HG02610 (cell line): ENCODE measurements around the gene MRRF.
"Not testable (repeated sequence)": the region's sequence is repeated elsewhere in the genome, so short reads cannot be mapped to it uniquely, and the experiment has no call there.

Experiments
- ATAC-seq: cut with Tn5 transposase; IDR thresholded peaks from one replicate; pipeline ENCODE4 v1.9.1; 2021; ENCODE audit warnings: mild to moderate bottlenecking, moderate library complexity; ENCODE audit not compliant: unreplicated experiment

Gene MRRF

DNA sequence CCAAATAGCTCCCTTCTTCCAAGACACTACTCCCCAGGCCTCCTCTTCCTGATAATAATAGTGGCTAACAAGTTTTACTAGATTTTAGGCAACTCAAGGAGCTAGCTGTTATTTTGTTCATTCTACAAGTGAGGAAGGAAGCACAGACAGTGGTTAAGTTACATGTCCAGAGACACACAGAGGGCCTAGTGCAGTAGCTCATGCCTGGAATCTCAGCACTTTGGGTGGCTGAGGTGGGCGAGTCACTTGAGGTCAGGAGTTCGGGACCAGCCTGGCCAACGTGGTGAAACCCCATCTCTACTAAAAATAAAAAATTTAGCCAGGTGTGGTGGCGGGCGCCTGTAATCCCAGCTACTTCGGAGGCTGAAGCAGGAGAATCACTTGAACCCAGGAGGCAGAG lies 65.8 kb downstream of the MRRF start:
- not testable (repeated sequence) for ATAC-seq

DNA sequence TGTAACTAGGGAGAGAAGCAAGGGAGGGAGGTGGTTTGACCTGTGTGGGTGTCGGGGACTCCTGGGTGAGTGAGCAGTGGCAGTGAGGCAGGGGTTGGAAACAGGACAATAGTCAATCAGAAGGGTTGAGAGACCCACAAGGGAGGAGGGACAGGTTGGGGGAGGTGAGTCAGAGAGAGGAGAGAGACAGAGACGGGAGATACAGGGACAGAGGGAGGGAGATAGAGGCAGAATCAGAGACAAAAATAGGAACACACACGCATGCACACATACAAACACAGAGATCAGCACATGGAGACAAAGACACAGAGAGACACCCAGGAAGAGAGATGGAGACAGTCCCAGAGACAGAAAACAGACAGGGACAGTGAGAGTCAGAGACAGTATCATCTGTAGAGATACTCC lies 66.8 kb downstream of the MRRF start:
- ATAC-seq, result no peak

DNA sequence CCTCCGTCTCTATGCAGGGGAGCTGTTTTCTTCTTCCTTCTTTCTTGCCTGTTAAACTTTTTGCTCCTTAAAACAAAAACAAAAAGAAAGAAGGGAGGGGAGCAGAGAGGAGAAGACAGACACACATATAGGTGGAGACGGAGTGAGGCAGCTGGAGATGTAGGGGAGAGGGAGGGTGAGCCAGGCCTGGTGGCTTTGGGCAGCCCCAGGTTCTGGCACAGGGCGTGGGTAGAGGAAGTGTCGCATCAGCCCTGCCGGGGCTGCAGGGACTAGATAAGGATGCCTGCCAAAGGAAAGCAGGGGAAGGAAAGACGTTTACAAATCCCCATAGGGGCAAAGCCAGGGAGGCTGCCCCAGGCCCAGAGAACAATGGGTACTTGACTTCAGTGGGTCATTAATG lies 67.4 kb downstream of the MRRF start:
- ATAC-seq, result peak; percentile 54

DNA sequence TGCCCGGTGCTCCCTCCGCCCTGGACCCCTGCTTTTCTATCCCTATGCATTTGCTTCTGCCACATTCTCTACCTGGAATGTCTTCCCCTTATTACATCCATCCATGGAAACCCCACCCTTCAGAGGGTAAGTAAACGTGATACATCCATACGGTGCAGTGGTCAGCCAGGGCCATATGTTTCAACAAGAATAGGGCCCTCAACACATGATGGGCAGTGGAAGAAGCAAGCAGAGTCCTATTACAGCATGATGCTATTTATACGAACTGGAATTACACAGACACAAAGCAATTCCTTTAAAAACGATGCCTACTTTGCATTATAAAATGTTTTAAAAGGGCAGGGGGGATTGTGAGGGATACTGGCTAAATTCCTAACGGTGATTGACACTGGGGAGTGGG lies 68.0 kb downstream of the MRRF start:
- ATAC-seq, result no peak

DNA sequence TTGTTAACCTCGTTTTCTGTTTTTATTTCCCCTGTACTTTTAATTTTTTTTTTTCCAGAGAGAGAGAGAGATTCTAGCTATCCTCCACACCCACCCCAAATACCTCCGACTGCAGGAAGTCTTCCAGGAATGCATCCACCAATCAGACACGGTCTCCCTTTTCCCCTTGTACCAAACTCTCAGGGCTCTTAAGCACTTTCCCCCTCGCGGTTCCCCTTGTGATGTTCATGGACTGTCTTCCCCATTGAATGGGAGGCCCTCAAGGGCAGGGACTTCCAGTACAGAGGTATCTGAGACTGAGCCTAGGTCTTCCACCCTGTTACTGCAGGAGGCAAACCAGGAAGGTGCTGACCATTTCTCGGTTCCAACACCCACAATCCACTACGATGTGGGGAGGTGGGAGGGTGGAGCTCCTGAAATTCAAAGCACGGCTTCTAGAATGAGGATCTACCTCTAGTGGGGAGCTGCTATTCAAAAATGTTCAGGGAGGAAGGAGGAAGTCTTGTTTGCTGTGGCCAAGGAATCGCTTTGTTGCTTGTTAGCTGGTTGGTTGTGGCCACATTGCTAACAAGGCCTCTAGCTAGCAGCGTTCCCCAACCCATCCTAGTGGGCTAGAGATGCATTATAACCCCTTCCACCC lies 68.6 kb downstream of the MRRF start:
- ATAC-seq, result no peak

DNA sequence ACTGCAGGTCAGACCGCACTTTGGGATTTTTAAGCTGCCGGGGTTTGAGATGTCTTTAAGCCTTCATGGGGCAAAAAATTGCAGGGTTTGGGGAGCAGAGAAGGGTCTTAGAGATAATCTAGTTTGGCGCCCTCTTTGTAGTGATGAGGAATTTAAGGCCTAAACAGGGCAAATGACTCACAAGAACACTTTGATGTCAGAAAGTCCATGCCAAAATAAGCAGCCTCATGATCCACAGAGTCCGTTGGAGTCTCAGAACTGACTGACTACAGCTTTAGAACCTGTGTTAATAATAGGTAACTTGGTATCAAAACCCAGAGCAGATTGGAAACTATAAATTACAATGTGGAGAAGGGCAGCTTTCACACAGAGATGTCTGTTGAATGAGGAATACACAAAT lies 70.2 kb downstream of the MRRF start:
- ATAC-seq, result no peak

DNA sequence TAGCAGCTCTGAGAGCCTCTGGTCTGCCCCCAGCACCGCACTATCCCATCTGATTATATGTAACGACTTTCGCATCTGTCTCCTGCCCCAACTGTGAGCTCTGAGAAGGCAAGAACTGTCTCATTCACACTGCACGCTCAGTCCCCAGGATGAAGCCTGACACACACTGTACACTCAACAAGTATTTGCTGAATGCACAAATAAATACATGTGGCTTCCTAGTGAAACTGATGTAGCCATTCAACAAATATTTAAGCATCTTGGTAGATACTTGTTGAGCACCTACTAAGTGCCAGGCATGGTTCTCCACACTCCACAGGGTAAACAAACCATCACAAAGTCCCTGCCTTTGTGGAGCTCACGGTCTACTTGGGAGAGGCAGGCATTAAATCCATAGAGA lies 71.5 kb downstream of the MRRF start:
- no peak for ATAC-seq

DNA sequence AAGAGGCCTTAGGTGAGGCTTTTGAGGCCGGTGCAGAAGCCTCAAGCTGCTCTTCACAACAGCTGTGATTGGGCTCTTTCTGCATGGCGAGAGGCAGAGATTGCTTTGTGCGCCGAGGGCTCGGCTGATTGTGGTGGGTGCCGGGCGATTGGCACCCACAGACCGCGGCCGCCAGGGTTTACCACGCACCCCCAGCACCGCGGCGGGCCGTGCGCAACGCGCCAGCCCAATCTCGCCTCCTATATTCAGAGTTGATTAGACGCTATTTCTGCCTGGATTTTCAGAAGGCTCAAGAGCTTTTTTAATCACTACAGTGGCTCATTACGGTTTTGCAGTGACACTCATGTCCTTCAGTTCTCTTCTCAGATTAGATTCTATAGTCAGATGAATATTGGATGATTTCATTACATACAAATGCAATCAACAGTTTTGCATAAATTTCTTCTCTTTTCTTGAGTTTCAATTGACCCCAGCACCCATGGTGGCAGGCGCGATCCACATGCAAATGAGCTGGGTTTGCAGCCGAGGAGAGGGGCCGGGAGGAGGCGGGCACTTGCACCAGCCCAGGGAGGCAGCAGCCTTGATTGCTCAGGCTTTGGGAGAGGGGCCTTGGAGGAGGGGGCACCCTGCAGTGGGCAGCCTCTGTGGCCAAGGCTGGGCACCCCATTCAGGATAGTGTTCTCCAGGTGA lies 72.3 kb downstream of the MRRF start:
- no peak for ATAC-seq

DNA sequence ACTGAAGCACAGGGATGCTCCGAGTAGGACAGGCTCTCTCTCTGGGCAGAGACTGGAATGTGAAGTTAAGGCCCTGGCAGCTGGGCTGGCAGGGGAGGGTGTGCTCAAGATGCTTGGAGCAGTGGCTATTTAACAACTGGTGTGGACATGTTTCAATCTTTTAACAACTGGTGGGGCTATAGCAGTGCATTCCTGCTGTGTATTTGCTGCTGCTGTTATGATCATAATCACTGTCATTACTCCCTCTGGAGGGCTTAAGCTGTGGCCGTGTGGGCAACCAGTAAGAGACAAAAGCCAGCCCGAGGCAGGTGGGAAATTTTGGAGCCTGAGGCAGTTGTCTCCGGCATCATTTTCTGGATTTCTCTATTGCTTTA lies 72.9 kb downstream of the MRRF start:
- no peak for ATAC-seq

DNA sequence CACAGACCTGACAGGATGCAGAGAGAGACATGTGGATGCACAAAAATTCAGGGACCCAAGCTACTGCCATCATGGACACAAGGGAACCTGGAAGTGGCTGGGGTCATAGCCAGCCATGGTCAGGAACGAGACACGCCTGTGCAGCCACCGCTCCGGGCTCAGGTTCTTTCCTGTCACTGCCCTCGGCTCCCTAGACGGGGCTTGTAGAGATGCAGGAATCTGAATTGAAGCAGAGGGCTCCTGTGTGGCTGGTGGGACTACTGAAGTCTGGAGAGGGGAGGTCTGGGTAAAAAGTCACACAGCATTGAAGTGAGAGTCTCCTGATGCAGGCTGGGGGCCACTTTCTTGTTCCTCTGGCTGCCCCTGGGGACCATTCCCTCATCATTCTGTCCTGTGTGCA lies 73.9 kb downstream of the MRRF start:
- ATAC-seq, result no peak

DNA sequence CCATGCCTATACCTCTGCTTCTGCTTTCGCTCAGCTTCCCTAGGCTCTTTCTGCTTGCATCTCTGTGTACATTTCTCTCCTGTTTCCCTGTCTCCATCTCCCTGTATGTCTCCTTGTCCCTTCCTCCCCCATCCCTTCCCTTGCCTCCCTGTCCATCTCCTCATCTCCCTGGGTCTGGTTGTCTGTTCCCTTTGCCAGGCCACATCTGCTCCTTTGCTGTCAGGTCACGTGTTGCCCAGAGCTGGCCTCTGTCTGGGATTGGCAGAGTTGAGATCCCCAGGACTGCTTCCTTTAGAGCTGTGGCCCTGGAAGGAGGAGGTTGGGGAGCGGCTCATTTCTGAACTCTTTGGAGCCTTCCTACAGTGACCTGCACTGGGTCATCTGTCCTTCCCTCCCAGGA lies 74.3 kb downstream of the MRRF start:
- no peak for ATAC-seq

DNA sequence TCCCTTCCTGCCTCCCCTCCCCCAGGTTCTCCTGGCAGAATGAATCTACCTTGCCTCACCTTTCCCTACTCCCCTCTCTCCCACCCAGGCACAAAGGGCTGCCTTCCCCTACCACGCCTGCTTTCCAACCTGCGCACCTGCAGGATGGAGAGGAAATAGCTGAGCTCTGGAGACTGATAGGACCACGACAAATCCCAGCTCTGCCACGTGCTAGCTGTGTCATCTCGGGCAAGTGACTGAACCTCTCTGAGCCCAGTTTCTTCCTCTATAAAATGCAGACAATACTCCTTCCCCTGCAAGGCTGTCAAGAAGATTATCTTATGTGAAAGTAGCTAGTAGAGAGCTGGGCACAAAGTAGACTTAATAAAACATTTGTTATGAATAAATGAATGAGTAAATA lies 74.9 kb downstream of the MRRF start:
- no peak for ATAC-seq

DNA sequence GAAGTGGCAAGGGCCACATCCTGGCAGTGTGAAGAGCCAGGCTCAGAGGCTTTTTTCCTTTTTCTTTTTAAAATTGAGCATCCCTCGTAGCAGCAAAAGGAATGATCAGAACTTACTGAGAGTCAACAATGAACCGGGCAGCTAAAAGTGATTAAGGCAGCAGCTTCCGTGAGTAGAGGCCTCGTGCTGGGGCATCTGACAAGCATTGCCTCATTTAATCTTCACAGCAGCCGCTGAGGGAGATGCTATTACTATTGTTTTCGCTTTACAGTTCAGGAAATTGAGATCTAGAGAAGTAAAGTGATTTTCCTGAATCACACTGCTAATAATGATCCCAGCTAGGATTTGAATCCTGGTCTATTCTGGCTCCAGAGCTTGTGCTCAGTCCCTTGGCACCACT lies 75.5 kb downstream of the MRRF start:
- no peak for ATAC-seq

DNA sequence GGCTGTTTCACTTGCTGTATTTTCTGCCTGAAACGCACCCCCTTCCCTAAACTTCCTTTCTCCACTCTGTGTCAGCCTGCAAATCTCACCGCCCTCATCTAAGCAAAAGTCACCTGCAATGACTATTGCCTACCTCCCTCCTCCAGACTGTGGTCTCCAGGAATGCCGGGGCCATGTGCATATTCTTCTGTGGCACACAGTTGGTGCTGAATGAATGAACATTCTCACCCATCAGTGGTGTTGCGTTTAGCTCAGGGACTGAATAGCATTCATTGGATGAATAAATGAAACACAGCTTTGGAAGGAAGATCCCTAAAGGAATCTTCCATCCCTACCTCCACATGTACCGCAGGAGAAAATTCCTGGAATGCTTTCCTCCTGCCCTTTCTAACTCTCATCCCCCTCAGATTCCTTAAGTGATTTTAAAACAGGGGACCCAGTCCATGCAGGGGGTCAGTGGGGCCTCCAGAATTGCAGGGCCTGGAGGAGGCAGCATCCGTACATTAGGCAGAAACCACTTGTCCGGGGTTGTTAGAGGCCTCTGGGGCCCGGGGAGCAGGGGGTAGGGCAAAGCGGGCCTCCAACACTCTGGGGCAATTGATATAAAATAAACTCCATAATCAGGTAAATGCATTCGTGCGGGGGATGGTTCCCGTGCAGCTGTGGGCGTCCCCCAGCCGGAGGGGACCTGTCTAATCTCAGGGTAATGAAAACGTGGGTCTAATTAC lies 77.8 kb downstream of the MRRF start:
- no peak for ATAC-seq

DNA sequence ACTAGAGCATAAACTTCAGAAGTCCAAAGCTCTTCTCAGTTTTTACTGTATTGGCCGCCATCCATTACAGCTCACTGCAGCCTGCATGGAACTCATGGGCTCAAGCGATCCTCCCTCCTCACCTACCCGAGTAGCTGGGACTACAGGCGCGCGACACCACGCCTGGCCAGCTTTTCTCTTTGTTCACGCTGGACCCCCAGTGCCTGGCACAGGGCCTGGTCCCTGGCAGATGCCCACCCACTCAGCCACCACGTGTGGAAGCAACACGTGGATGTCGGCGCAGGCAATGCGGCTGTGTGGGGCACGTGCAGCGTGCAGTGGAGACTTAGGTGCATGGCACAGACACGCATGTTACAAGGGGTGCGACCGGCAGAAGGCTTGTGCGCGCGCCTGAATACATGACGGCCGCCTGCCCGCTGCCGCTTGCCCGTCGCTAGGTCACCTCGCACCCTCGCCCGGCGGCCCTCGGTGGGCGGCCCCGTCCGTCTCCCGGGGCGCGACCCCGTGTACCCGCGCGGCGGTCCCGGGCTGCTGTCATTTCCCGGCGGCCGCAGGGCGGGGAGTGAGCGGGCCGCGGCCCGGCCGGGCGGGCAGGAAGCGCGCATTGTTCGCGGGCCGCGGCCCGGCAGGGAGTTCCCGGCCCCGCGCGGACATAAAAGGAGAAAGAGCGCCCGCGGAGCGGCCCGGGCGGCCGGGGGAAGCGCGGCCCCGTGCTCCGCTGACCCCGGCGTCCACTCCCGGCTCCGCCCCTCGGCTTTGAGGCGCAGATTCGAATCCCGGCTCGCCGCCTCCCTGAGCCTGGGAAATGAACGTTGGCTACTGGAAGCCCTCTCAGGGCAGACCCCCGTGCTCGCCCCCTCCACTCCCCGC lies 82.0 kb downstream of the MRRF start:
- ATAC-seq, result no peak

DNA sequence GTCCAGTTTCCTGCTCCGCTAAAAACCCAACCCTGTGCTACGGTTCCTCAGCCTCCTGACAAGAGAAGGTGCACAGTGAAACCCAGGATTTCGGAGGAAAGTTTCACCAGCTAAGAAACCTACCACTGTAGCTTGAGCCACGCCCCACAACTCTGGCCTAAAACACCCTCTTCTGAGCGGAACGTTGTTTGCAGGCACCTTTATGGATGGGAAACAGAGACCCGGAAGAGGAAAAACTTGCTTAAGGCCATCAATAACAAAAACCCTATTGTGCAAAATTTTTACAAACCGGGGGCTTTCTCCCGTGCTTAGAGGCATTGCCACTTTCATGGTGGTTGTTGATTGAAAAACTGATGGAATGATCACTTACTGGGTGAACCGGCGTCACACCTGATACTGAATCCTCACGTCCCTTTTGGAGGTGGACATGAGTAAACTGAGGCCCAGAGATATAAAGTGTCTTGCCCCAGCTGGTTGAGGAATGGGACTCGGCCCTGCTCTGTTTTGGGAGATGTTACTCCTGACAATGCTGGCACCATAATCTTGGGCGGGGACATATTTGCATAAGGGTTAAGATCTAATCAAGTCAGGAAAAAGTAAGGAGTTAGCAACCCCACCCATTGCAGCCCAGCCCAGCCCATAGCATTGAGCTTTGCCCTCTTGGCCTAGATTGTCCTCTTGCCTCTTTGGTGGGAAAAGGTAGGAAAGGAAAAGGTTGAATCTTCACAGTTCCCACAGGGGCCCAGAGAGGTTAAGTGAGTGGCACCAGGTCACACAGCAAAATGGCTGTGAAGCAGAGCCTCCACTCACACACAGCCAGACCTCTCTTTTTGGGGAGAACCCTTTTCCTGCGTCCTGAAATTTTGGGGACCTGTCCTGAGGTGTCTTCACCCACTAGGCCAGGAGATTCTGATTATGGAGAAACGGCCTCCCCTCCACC lies 82.9 kb downstream of the MRRF start:
- no peak for ATAC-seq

DNA sequence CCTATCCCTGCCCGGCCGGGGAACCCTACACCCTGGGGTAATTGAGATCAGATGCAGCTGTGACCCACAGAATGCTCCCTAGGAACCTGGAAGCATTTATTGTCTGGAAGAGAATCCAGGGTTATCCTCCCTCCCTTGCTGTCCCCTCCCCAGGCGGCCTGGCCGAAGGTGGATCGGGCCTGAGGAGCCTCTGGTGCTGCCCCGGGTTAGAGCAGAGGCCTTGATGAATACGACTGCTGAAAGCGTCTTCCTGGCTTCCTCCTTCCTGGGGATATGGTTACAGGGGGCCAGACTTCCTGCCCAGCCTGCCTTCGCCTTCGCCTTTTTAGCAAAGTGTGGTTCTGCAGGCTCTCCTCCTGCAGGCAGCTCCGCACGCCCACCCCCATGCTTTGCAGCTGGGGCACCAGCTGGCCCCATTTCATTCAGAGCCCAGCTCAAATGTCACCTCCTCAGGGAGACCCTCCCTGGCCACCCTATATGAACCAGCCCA lies 83.7 kb downstream of the MRRF start:
- ATAC-seq, result no peak

DNA sequence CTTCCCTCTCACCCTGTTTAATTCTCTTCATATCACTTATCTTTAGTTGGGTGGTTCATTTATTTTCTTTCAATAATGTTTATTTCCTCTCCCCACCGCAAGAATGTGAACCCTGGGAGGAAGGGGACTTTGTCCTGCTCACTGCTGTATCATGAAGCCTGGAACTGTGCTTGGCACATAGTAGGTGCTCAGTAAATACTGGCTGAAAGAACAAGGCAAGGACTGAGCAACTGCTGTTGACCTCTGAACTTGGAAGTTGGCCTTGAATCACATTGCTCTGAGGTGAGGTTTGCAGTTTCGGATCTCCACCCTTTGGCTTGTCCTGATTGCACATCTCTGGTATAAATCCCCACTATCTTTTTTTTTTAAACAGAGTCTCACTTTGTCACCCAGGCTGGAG lies 84.1 kb downstream of the MRRF start:
- no peak for ATAC-seq

DNA sequence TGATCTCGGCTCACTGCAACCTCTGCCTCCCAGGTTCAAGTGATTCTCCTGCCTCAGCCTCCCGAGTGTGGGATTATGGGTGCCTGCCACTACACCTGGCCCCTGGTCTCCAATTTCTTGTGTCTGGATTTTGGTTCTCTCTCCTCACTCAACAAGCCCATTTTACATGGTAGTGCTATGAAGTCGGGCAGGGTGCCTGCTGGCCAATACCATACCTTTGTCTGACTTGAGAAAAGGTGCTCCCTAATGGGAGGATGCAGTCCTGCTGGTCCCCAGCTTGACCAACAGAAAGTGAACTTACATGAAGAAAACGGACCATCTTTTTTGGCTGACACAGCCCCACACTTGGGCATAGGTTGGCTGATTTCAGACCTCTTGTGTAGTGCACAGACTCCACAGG lies 84.5 kb downstream of the MRRF start:
- ATAC-seq, result no peak
